HEK293 (cell line): ENCODE measurements around the gene BLTP3A.

Experiments
- CTCF ChIP-seq: fragments of 450-650 bp; formaldehyde crosslinking; IDR thresholded peaks from 2 replicates; pipeline ENCODE4 v1.5.1; 2016; ENCODE audit warnings: missing biosample characterization, missing genetic modification characterization
- GLIS1 ChIP-seq: fragments of 450-650 bp; formaldehyde crosslinking; IDR thresholded peaks from 2 replicates; pipeline ENCODE4 v1.5.1; 2016; ENCODE audit warnings: missing biosample characterization, missing genetic modification characterization
- HOXD13 ChIP-seq: sonication (generic); formaldehyde crosslinking; IDR thresholded peaks from 2 replicates; pipeline ENCODE4 v1.8.0; 2022; ENCODE audit warnings: missing genetic modification reagents, borderline replicate concordance
- OVOL3 ChIP-seq: fragments of 450-650 bp; formaldehyde crosslinking; IDR thresholded peaks from 2 replicates; pipeline ENCODE4 v1.5.1; 2016; ENCODE audit warnings: missing biosample characterization, missing genetic modification characterization
- RBAK ChIP-seq: fragments of 450-650 bp; formaldehyde crosslinking; IDR thresholded peaks from 2 replicates; pipeline ENCODE4 v1.5.1; 2016; ENCODE audit warnings: missing biosample characterization, missing genetic modification characterization
- REPIN1 ChIP-seq: fragments of 450-650 bp; formaldehyde crosslinking; IDR thresholded peaks from 2 replicates; pipeline ENCODE4 v1.5.1; 2017; ENCODE audit warnings: missing biosample characterization, missing genetic modification characterization, low read depth
- SCRT1 ChIP-seq: fragments of 450-650 bp; formaldehyde crosslinking; IDR thresholded peaks from 2 replicates; pipeline ENCODE4 v1.5.1; 2016; ENCODE audit warnings: missing biosample characterization, missing genetic modification characterization, borderline replicate concordance
- ZBTB20 ChIP-seq: fragments of 450-650 bp; formaldehyde crosslinking; IDR thresholded peaks from 2 replicates; pipeline ENCODE4 v1.5.1; 2016; ENCODE audit warnings: missing biosample characterization, missing genetic modification characterization
- ZBTB6 ChIP-seq: fragments of 450-650 bp; formaldehyde crosslinking; IDR thresholded peaks from 2 replicates; pipeline ENCODE4 v1.5.1; 2017; ENCODE audit warnings: missing biosample characterization, missing genetic modification characterization
- ZBTB8A ChIP-seq: fragments of 450-650 bp; formaldehyde crosslinking; IDR thresholded peaks from 2 replicates; pipeline ENCODE4 v1.5.1; 2016; ENCODE audit warnings: missing biosample characterization, missing genetic modification characterization
- ZNF184 ChIP-seq: fragments of 450-650 bp; IDR thresholded peaks from 2 replicates; pipeline ENCODE4 v1.5.1; 2018; ENCODE audit warnings: missing biosample characterization, mild to moderate bottlenecking, missing genetic modification characterization
- ZNF23 ChIP-seq: fragments of 450-650 bp; formaldehyde crosslinking; IDR thresholded peaks from 2 replicates; pipeline ENCODE4 v1.5.1; 2016; ENCODE audit warnings: missing biosample characterization, missing genetic modification characterization, borderline replicate concordance
- ZNF341 ChIP-seq: fragments of 450-650 bp; formaldehyde crosslinking; IDR thresholded peaks from 2 replicates; pipeline ENCODE4; 2016; ENCODE audit warnings: low read depth, missing biosample characterization, missing genetic modification characterization
- ZNF416 ChIP-seq: fragments of 450-650 bp; formaldehyde crosslinking; IDR thresholded peaks from 2 replicates; pipeline ENCODE4 v1.5.1; 2016; ENCODE audit warnings: missing biosample characterization, missing genetic modification characterization
- ZNF549 ChIP-seq: fragments of 450-650 bp; IDR thresholded peaks from 2 replicates; pipeline ENCODE4 v1.5.1; 2018; ENCODE audit warnings: missing biosample characterization, missing genetic modification characterization, mild to moderate bottlenecking, inconsistent platforms, moderate library complexity
- ZNF560 ChIP-seq: fragments of 450-650 bp; formaldehyde crosslinking; IDR thresholded peaks from 2 replicates; pipeline ENCODE4 v1.5.1; 2017; ENCODE audit warnings: missing biosample characterization, missing genetic modification characterization, borderline replicate concordance
- ZNF660 ChIP-seq: fragments of 450-650 bp; IDR thresholded peaks from 2 replicates; pipeline ENCODE4 v1.5.1; 2018; ENCODE audit warnings: missing biosample characterization, mild to moderate bottlenecking, missing genetic modification characterization
- ZNF670 ChIP-seq: fragments of 450-650 bp; formaldehyde crosslinking; IDR thresholded peaks from 2 replicates; pipeline ENCODE4 v1.5.1; 2016; ENCODE audit warnings: missing biosample characterization, missing genetic modification characterization, low read depth
- ZNF692 ChIP-seq: fragments of 450-650 bp; formaldehyde crosslinking; IDR thresholded peaks from 2 replicates; pipeline ENCODE4 v1.5.1; 2016; ENCODE audit warnings: missing biosample characterization, missing genetic modification characterization
- ZNF76 ChIP-seq: fragments of 450-650 bp; formaldehyde crosslinking; IDR thresholded peaks from 2 replicates; pipeline ENCODE4; 2016; ENCODE audit warnings: low read depth, missing biosample characterization, missing genetic modification characterization, borderline replicate concordance
- ZNF768 ChIP-seq: fragments of 450-650 bp; formaldehyde crosslinking; IDR thresholded peaks from 2 replicates; pipeline ENCODE4 v1.5.1; 2018; ENCODE audit warnings: missing biosample characterization, mild to moderate bottlenecking, missing genetic modification characterization
- ZNF830 ChIP-seq: fragments of 450-650 bp; IDR thresholded peaks from 2 replicates; pipeline ENCODE4 v1.5.0; 2018; ENCODE audit warnings: missing biosample characterization, missing genetic modification characterization, low read depth, mild to moderate bottlenecking, moderate library complexity
- ZSCAN16 ChIP-seq: fragments of 450-650 bp; formaldehyde crosslinking; IDR thresholded peaks from 2 replicates; pipeline ENCODE4 v1.5.1; 2016; ENCODE audit warnings: missing biosample characterization, missing genetic modification characterization
- ZSCAN30 ChIP-seq: fragments of 450-650 bp; IDR thresholded peaks from 2 replicates; pipeline ENCODE4 v1.5.1; 2018; ENCODE audit warnings: missing biosample characterization, mild to moderate bottlenecking, missing genetic modification characterization, moderate library complexity
- ZXDB ChIP-seq: fragments of 450-650 bp; formaldehyde crosslinking; IDR thresholded peaks from 2 replicates; pipeline ENCODE4 v1.5.1; 2016; ENCODE audit warnings: missing biosample characterization, missing genetic modification characterization
- TF ChIP-seq, protein P1 (sequence below): fragments of 450-650 bp; IDR thresholded peaks from 2 replicates; pipeline ENCODE4 v1.5.1; 2018; ENCODE audit warnings: missing biosample characterization, mild to moderate bottlenecking, missing genetic modification characterization
- TF ChIP-seq, protein P2 (sequence below): fragments of 450-650 bp; formaldehyde crosslinking; IDR thresholded peaks from 2 replicates; pipeline ENCODE4 v1.5.1; 2016; ENCODE audit warnings: missing biosample characterization, missing genetic modification characterization

BLTP3A gene

DNA sequence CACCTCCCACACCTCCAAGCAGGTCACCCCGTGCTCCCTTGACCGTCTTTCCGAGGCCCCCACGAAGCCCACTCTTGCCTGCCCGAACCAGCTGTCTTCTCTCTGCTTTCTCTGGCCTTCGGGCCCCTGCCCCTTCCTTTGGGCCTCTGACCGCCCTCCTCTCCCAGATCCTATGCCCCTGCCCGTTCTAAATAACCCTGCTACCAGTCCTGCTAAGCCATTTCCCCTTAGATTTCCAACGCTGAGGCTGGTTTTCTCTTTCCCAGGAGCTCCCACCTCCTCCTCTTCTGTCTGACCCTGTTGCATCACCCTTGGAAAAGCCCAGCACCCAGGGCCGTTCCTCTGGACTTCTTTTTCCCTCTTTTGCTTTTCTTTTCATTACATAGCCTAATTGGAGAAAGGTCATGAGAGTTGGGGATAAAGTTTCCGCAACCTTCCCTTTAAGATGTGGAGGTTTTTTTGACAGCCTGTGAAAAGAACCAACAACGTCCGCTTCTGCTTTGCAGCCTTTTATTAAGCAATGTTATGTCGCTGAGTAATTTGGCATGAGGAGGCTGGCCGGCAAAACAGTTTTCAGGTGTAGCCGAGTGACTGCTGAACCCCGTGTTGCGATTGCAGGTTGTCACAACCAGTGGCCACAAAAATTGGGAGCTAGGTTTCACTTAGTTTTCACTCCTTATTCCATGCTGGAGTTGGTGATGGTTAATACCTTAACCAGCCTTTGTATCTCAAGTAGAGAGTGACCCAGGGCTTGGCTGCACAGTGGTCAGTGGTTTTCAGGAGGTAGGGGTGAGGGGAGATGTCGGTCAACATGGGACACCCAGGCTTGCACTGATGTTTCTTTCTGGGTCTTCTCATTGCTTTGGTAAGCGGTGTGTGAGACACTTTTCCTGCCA, 970 bp downstream of the BLTP3A start (continued):
- TF ChIP-seq ZNF549 = no peak
- TF ChIP-seq ZNF660 (tag by site-specific recombination) = peak; percentile 93
- no peak for TF ChIP-seq RBAK (tag by site-specific recombination)
- no peak for TF ChIP-seq ZNF768 (tag by site-specific recombination)
- peak; percentile 49 for TF ChIP-seq ZBTB8A (tag by site-specific recombination)
- no peak for TF ChIP-seq OVOL3 (tag by site-specific recombination)
- TF ChIP-seq ZNF692 (tag by site-specific recombination) = peak; percentile 78; the same call in 1 of the 2 replicates
- TF ChIP-seq, protein P1, sequence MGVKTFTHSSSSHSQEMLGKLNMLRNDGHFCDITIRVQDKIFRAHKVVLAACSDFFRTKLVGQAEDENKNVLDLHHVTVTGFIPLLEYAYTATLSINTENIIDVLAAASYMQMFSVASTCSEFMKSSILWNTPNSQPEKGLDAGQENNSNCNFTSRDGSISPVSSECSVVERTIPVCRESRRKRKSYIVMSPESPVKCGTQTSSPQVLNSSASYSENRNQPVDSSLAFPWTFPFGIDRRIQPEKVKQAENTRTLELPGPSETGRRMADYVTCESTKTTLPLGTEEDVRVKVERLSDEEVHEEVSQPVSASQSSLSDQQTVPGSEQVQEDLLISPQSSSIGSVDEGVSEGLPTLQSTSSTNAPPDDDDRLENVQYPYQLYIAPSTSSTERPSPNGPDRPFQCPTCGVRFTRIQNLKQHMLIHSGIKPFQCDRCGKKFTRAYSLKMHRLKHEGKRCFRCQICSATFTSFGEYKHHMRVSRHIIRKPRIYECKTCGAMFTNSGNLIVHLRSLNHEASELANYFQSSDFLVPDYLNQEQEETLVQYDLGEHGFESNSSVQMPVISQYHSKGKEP (tag by site-specific recombination) = no peak
- TF ChIP-seq ZNF830 (tag by site-specific recombination) = no peak
- peak; percentile 86; the same call in 1 of the 2 replicates for TF ChIP-seq ZBTB20 (tag by site-specific recombination)
- TF ChIP-seq, protein P2, sequence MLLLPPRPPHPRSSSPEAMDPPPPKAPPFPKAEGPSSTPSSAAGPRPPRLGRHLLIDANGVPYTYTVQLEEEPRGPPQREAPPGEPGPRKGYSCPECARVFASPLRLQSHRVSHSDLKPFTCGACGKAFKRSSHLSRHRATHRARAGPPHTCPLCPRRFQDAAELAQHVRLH = no peak
- TF ChIP-seq ZNF416 (tag by site-specific recombination) = no peak
- no peak for TF ChIP-seq ZNF23 (tag by site-specific recombination)
- TF ChIP-seq SCRT1 (tag by site-specific recombination) = peak; percentile 77; the same call in 1 of the 2 replicates
- TF ChIP-seq ZNF184 = no peak
- TF ChIP-seq CTCF (tag by site-specific recombination) = no peak
- TF ChIP-seq ZBTB6 (tag by site-specific recombination) = no peak
- TF ChIP-seq ZXDB (tag by site-specific recombination) = peak; percentile 76; the same call in 1 of the 2 replicates
- TF ChIP-seq ZNF76 (tag by site-specific recombination) = no peak
- no peak for TF ChIP-seq ZNF670 (tag by site-specific recombination)
- peak; percentile 85 for TF ChIP-seq ZNF341 (tag by site-specific recombination)
- TF ChIP-seq REPIN1 (tag by site-specific recombination) = no peak
- TF ChIP-seq GLIS1 (tag by site-specific recombination) = no peak
- TF ChIP-seq ZSCAN30 = 0 out of 2 replicates have a peak, but pooled peaks have one; percentile 60
- no peak for TF ChIP-seq HOXD13 (CRISPR knock-in tag)
- no peak for TF ChIP-seq ZNF560 (tag by site-specific recombination)
- 0 out of 2 replicates have a peak, but pooled peaks have one; percentile 5 for TF ChIP-seq ZSCAN16 (tag by site-specific recombination)
